Nephron progenitor cell (in vitro differentiated cells): Measurements from ENCODE around the gene GXYLT2.

ENCODE experiments used
- DNase-seq: peaks from one replicate; pipeline ENCODE4 v3.0.0; 2021
- H3K27ac Mint-ChIP-seq: 2 replicates; pipeline ENCODE4 v1.8.0; 2021; ENCODE audit warnings: mild to moderate bottlenecking, moderate library complexity, mixed read lengths
- H3K27me3 Mint-ChIP-seq: 2 replicates; pipeline ENCODE4 v1.8.0; 2021; ENCODE audit warnings: mild to moderate bottlenecking, low read depth, mixed read lengths; ENCODE audit not compliant: poor library complexity
- H3K36me3 Mint-ChIP-seq: 2 replicates; pipeline ENCODE4 v1.8.0; 2021; ENCODE audit warnings: low read depth, mixed read lengths
- H3K4me1 Mint-ChIP-seq: 2 replicates; pipeline ENCODE4 v1.8.0; 2021; ENCODE audit warnings: mixed read lengths
- H3K4me3 Mint-ChIP-seq: 2 replicates; pipeline ENCODE4 v1.8.0; 2021; ENCODE audit warnings: mild to moderate bottlenecking, moderate library complexity, mixed read lengths
- H3K9me3 Mint-ChIP-seq: 2 replicates; pipeline ENCODE4 v1.8.0; 2021; ENCODE audit warnings: mild to moderate bottlenecking, moderate library complexity, mixed read lengths
- TF ChIP-seq, protein P1 (sequence below): fragments of 200-600 bp; sonication (generic); IDR thresholded peaks from 2 replicates; pipeline ENCODE4 v1.5.0; 2021; ENCODE audit warnings: antibody characterized with exemption

GXYLT2 gene

DNA sequence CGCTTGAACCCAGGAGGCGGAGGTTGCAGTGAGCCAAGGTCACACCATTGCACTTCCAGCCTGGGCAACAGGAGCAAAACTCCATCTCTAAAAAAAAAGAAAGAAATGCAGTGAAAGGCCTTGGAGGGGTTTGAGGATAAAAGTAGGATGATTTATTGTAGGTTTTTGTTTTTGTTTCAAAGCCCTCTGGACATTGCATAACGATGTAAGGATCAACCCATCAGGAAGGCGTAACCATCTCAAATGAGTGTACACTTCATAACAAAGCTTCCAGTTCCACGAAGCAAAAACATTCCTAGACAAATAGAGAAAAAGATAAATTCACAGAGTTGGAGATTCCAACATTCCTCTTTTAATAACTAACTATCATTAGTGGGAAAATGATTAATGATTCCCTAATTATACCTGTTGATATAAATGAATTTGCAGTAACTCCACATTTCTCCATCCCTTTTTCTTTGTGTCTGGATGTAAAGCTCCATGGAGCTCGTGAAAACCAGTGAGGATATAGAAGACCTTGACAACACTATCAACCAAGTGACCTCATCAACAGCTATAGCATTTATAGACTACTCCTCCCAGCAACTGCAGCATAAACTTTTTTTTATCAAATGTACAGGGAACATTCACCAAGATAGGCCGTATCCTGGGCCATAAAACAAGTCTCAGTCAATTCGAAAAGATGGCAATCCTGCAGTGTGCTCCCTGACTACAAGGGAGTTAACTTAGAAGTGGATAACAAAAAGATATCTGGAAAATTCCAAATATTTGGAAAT lies 60.1 kb downstream of the GXYLT2 start:
- H3K9me3 Mint-ChIP-seq = no peaks in the 10 kb centered on the region
- DNase-seq = no peak
- no peak overlapping the region for H3K4me3 Mint-ChIP-seq
- TF ChIP-seq, protein P1, sequence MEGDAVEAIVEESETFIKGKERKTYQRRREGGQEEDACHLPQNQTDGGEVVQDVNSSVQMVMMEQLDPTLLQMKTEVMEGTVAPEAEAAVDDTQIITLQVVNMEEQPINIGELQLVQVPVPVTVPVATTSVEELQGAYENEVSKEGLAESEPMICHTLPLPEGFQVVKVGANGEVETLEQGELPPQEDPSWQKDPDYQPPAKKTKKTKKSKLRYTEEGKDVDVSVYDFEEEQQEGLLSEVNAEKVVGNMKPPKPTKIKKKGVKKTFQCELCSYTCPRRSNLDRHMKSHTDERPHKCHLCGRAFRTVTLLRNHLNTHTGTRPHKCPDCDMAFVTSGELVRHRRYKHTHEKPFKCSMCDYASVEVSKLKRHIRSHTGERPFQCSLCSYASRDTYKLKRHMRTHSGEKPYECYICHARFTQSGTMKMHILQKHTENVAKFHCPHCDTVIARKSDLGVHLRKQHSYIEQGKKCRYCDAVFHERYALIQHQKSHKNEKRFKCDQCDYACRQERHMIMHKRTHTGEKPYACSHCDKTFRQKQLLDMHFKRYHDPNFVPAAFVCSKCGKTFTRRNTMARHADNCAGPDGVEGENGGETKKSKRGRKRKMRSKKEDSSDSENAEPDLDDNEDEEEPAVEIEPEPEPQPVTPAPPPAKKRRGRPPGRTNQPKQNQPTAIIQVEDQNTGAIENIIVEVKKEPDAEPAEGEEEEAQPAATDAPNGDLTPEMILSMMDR = no peak
- peak overlapping the region; percentile 69 for H3K27ac Mint-ChIP-seq
- peaks cover 16% of the 10 kb centered on the region for H3K4me1 Mint-ChIP-seq
- peaks cover 8% of the 10 kb centered on the region for H3K36me3 Mint-ChIP-seq
- no peaks in the 10 kb centered on the region for H3K27me3 Mint-ChIP-seq

DNA sequence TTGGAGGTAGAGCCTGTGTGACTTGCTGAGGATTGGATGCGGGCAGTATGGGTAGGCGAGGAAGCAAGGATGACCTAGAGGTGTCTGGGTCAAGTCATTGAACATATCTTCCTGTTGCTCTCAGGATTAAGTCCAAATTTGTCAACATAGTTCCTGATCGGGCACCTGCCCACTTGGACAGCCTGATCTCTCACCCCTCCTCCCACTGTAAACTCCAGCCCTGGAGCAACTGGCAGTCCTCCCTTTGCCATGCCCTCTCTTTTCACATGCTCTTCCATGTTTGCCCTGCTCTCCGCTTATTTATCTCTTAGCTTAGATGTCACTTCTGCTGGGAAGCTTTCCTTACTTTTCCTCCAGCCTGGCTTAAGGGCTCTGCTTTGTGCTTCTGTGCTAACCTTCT lies 61.2 kb downstream of the GXYLT2 start:
- peak overlapping the region; percentile 56 for H3K27ac Mint-ChIP-seq
- H3K36me3 Mint-ChIP-seq = peaks cover 6% of the 10 kb centered on the region
- peaks cover 16% of the 10 kb centered on the region for H3K4me1 Mint-ChIP-seq
- DNase-seq = no peak
- H3K4me3 Mint-ChIP-seq = no peak overlapping the region
- no peaks in the 10 kb centered on the region for H3K9me3 Mint-ChIP-seq
- H3K27me3 Mint-ChIP-seq = no peaks in the 10 kb centered on the region
- TF ChIP-seq, protein P1 = no peak

DNA sequence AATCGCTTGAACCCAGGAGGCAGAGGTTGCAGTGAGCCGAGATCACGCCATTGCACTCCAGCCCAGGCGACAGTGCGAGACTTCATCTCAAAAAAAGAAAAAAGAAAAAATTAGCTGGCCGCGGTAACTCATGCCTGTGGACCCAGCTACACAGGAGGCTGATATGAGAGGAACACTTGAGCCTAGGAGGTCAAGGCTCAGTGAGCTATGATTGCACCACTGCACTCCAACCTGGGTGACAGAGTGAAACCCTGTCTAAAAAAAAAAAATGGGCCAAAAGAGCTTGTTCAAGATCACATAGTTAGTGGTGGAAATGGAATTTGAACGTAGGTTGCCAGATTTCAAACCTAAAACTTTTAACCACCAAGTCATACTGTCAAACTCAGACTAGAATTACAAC lies 62.5 kb downstream of the GXYLT2 start:
- Mint-ChIP-seq H3K4me1 (peaks cover 16% of the 10 kb centered on the region), H3K27me3 (no peaks in the 10 kb centered on the region), H3K27ac (no peak overlapping the region), H3K4me3 (no peak overlapping the region), H3K36me3 (peaks cover 11% of the 10 kb centered on the region), H3K9me3 (no peaks in the 10 kb centered on the region)
- TF ChIP-seq, protein P1 = no peak
- DNase-seq = no peak

DNA sequence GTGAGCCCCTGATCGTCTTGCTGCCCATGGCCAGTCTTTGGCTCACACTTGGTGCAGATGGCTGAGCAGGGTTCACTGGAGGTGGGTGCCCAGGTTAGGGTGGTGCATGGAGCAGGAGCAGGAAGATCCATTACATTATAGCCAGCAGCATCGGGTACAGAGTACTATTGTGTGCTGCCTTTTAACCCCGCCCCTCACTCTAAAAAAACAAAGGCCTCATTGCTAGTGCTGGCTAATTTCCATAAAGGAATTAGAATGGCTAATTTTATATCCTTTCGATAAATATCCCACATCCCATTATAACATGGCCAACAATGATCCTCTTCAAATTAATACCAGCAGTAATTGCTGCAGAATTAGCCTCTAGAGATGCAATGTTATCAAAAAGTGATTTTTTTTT lies 63.0 kb downstream of the GXYLT2 start:
- Mint-ChIP-seq H3K27me3 (no peaks in the 10 kb centered on the region), H3K4me1 (peaks cover 16% of the 10 kb centered on the region), H3K27ac (no peak overlapping the region), H3K36me3 (peaks cover 12% of the 10 kb centered on the region), H3K4me3 (no peak overlapping the region), H3K9me3 (no peaks in the 10 kb centered on the region)
- TF ChIP-seq, protein P1 = no peak
- DNase-seq = no peak

DNA sequence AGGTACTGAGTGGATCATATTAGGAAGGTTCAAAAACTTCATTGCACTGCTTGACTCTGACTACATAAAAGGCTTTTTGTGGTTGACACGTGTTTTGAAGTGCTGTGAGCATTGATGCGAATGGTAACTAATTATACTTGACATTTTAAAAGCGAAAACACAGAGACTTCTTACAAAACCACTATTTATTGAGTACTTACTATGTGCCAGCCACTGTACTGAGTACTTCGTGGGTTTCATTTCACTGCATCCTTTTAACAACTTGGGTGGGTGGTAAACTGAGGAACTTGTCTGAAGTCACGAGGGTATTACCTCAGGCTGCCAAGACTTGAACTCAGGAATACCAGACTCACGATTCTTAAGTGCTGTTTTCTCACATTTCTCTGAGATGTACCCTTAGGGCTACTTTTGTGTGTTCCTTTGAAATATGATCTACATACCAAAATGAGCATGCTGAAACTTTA lies 63.4 kb downstream of the GXYLT2 start:
- Mint-ChIP-seq H3K9me3 (no peaks in the 10 kb centered on the region), H3K4me1 (peaks cover 16% of the 10 kb centered on the region), H3K36me3 (peaks cover 17% of the 10 kb centered on the region), H3K27ac (no peak overlapping the region), H3K27me3 (no peaks in the 10 kb centered on the region), H3K4me3 (no peak overlapping the region)
- TF ChIP-seq, protein P1 = no peak
- no peak for DNase-seq

DNA sequence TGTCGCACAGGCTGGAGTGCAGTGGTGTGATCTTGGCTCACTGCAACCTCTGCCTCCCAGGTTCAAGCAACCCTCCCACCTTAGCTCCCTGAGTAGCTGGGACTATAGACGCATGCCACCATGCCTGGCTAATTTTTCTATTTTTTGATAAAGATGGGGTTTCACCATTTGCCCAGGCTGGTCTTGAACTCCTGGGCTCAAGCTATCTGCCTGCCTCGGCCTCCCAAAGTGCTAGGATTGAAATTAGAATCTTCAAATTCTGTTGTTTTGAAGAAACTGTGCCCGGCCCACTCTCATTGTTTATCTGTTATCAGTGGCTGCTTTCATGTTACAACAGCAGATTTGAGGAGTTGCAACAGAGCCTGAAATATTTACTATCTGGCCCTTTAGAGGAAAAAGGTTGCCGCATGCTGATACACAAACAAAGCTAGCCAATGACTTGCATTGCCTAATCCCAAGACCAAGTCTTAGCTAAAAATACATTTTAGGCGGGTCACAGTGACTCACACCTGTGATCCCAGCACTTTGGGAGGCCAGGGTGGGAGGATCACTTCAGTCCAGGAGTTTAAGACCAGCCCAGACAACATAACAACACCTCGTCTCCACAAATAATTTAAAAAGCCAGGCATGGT lies 65.6 kb downstream of the GXYLT2 start:
- Mint-ChIP-seq H3K4me1 (peaks cover 24% of the 10 kb centered on the region), H3K27me3 (no peaks in the 10 kb centered on the region), H3K4me3 (no peak overlapping the region), H3K27ac (no peak overlapping the region), H3K9me3 (no peaks in the 10 kb centered on the region), H3K36me3 (peaks cover 25% of the 10 kb centered on the region)
- TF ChIP-seq, protein P1 = no peak
- no peak for DNase-seq
